Spleen (tissue), 11 donors: ENCODE measurements around the gene COX4I1. TPM values are rescaled to one million over a fixed set of nuclear protein-coding genes. Genes with fewer than 3 reads are reported as not detected.

ENCODE experiments used
- DNase-seq: peaks from one replicate; pipeline ENCODE4 v3.0.0-alpha.2; 2020
- H3K27ac ChIP-seq, 8 donors: fragments of 200-600 bp; sonication (generic) in 7 of 8; 1 replicate in 4 of 8; 2 replicates in 4 of 8; pipeline versions ENCODE4 v1.5.0 to v1.8.0; 2016 to 2021; ENCODE audit warnings: inconsistent platforms in 4 of 8, mild to moderate bottlenecking in 4 of 8, moderate library complexity in 1 of 8
- H3K27me3 ChIP-seq, 7 donors: fragments of 200-600 bp; sonication (generic) in 6 of 7; replicated peaks in 1 of 7; 1 replicate in 4 of 7; 2 replicates in 3 of 7; pipeline versions ENCODE4 v1.5.0 to v1.8.0; 2016 to 2021; ENCODE audit warnings: inconsistent platforms in 3 of 7, mild to moderate bottlenecking in 1 of 7
- H3K36me3 ChIP-seq, 6 donors: fragments of 200-600 bp; sonication (generic) in 5 of 6; 1 replicate in 4 of 6; 2 replicates in 2 of 6; pipeline versions ENCODE4 v1.5.0 to v1.8.0; 2016 to 2021; ENCODE audit warnings: inconsistent platforms in 2 of 6
- H3K4me1 ChIP-seq, 6 donors: fragments of 200-600 bp; sonication (generic) in 5 of 6; 1 replicate in 3 of 6; 2 replicates in 3 of 6; pipeline versions ENCODE4 v1.5.0 to v1.8.0; 2016 to 2021; ENCODE audit warnings: inconsistent platforms in 3 of 6
- H3K4me3 ChIP-seq, 8 donors: fragments of 200-600 bp; sonication (generic) in 7 of 8; 1 replicate in 4 of 8; 2 replicates in 4 of 8; pipeline versions ENCODE4 v1.5.0 to v1.8.0; 2016 to 2021; ENCODE audit warnings: inconsistent platforms in 4 of 8, mild to moderate bottlenecking in 4 of 8, moderate library complexity in 2 of 8
- H3K9me3 ChIP-seq, 8 donors: fragments of 200-600 bp; sonication (generic) in 7 of 8; 1 replicate in 4 of 8; 2 replicates in 4 of 8; pipeline versions ENCODE4 v1.5.0 to v1.8.0; 2016 to 2021; ENCODE audit warnings: inconsistent platforms in 4 of 8
- POLR2A ChIP-seq, 3 donors: fragments of 450-650 bp; IDR thresholded peaks; one replicate each; pipeline ENCODE4 v1.5.1; 2017; ENCODE audit warnings: antibody characterized with exemption in 3 of 3, mild to moderate bottlenecking in 1 of 3
- POLR2AphosphoS5 ChIP-seq, 3 donors: sonication (generic); formaldehyde crosslinking; IDR thresholded peaks; one replicate each; pipeline ENCODE4 v1.5.1; 2017; ENCODE audit warnings: antibody characterized with exemption in 3 of 3
- WGBS, 5 donors: extraction: QIAGEN DNeasy Blood & Tissue Kit in 3 of 5; methylation state at CpG; one replicate each; pipeline versions ENCODE4 v1.1.5 to v1.1.7; 2013 to 2018; 5-methylcytosine and 5-hydroxymethylcytosine counted together
- intact Hi-C: fragments of 100-400 bp; cut with DNase I; formaldehyde crosslinking; loops from one replicate; pipeline ENCODE4 v1.15.0; 2023; ENCODE audit warnings: low total_unique reads
- polyA plus RNA-seq, 3 donors: library from polyadenylated mRNA; stranded (reverse); fragments of 200-250 nt; gene quantifications; one replicate each; pipeline ENCODE4 v1.2.1, GENCODE V29; 2013
- total RNA-seq, 7 donors: library from RNA; depleted of rRNA in 3 of 7; stranded (reverse); fragments of >200 nt in 3 of 7; fragmentation: NEBNext Ultra II Directional in 4 of 7; extraction: Animal tissue kit (Norgen Biotek cat#: 25700) in 4 of 7; gene quantifications; one replicate each; pipeline versions ENCODE4 v1.1.0 to v1.2.1, GENCODE V29; 2016 to 2021
- TF ChIP-seq, protein P1 (sequence below), 11 experiments: fragments of 200-600 bp in 7 of 11; fragments of 450-650 bp in 4 of 11; sonication (generic) in 4 of 11; IDR thresholded peaks in 8 of 11; conservative IDR thresholded peaks in 3 of 11; 1 replicate in 7 of 11; 2 replicates in 4 of 11; pipeline versions ENCODE4 v1.4.0 to v1.8.0; 2016 to 2021; ENCODE audit warnings: antibody characterized with exemption in 11 of 11, inconsistent platforms in 4 of 11, mild to moderate bottlenecking in 1 of 11
- donor health status: healthy with polysubstance abuse.
- donor health status: DM: no; HTN: no; CAD: no; lungs with moderate emphysema.
- donor health status: DM: no; HTN: no; CAD: no.
- donor health status: Bipolar disorder and iron deficiency.
- donor health status: healthy.
- donor health status: DM: no; HTN: no; CAD: no.
- donor health status: DM: yes; HTN: yes; CAD: no.

COX4I1 gene
- total and polyA plus RNA-seq, 10 donors = 348 to 1,132 (median 450) TPM

- 68 to 79% (median 71%) methylated on average over 15 of the region's 15 CpGs for WGBS, 5 donors
- Histone ChIP-seq H3K4me3 (no peak overlapping the region), H3K36me3 (no peaks in the 10 kb centered on the region), H3K27me3 (peaks cover 0 to 14% (median 0%) of the 10 kb centered on the region in 7 donors), H3K27ac (no peak overlapping the region), H3K9me3 (peaks cover 0 to 5% (median 0%) of the 10 kb centered on the region in 8 donors), H3K4me1 (peaks cover 0 to 34% (median 7%) of the 10 kb centered on the region in 6 donors)
- intact Hi-C loops = no loop called here
- DNase-seq = no peak
- TF ChIP-seq, protein P1, sequence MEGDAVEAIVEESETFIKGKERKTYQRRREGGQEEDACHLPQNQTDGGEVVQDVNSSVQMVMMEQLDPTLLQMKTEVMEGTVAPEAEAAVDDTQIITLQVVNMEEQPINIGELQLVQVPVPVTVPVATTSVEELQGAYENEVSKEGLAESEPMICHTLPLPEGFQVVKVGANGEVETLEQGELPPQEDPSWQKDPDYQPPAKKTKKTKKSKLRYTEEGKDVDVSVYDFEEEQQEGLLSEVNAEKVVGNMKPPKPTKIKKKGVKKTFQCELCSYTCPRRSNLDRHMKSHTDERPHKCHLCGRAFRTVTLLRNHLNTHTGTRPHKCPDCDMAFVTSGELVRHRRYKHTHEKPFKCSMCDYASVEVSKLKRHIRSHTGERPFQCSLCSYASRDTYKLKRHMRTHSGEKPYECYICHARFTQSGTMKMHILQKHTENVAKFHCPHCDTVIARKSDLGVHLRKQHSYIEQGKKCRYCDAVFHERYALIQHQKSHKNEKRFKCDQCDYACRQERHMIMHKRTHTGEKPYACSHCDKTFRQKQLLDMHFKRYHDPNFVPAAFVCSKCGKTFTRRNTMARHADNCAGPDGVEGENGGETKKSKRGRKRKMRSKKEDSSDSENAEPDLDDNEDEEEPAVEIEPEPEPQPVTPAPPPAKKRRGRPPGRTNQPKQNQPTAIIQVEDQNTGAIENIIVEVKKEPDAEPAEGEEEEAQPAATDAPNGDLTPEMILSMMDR (IDR thresholded peaks at IDR 0.05 in 8 of 11, conservative IDR thresholded peaks at IDR 0.05 in 3 of 11) = no peak
- TF ChIP-seq POLR2AphosphoS5 (IDR thresholded peaks at IDR 0.05) (no peak), POLR2A (IDR thresholded peaks at IDR 0.05) (no peak)
Measured at GRCh38 chr16:85851034-85851785, 51.7 kb downstream of the COX4I1 start.

DNA sequence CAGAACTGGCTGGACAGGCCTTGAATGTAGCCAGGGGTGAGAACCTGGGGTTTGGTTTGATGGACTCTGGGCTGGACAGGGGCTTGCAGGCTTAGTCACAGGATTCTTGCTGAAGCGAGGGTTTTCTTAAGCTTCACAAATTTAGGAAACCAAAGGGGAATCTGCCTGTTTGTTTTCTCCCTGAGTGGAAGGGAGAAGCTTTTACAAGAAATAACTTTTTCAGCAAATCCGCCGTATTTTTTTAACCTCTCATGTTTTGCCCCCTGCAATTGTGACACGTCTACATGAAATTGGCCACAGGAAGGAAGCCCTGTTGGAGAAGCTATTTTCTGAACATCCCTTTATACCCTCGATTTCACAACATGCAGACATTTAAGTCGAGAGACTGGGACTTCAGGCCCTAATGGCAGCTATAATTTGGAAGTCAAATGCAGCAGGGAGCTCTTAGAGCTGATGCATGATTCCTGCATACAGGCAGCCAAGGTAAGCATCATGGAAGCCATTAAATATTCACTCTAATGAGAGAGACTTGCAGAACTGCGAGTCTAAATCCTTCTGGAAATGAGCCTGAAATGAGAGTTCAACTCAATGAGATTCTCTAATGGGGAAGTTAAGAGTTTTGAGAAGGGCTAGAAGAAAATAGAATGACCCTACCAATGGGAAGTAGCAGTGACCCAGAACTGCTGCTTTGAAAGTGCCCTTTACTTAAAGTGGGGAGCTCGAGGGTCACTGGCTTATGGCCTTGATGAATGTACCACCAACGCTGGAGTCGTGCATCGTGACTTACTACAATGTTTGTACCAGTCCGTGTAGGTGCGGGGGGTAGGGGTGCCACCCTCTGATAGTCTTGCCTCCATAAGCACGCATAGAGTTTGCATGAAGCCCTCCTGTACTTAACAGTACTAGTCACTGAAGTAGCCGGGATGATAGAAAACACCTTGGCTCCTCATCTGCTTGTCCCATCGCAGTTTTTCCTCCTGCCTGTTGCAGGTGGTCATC lies 54.4 kb downstream of the COX4I1 start:
- no peaks in the 10 kb centered on the region for H3K36me3 ChIP-seq
- no peak for TF ChIP-seq POLR2AphosphoS5 (IDR thresholded peaks at IDR 0.05)
- TF ChIP-seq, protein P1 (IDR thresholded peaks at IDR 0.05 in 8 of 11, conservative IDR thresholded peaks at IDR 0.05 in 3 of 11) = no peak
- no peak for TF ChIP-seq POLR2A (IDR thresholded peaks at IDR 0.05)
- 50 to 61% (median 54%) methylated on average over 14 to 16 of the region's 16 CpGs for WGBS, 5 donors
- peaks cover 0 to 29% (median 7%) of the 10 kb centered on the region in 6 donors for H3K4me1 ChIP-seq
- intact Hi-C loops = no loop called here
- peak overlapping the region in 5 of 8 donors; percentile 36 to 71 (median 64) for H3K27ac ChIP-seq
- peak; percentile 57 for DNase-seq
- no peak overlapping the region for H3K4me3 ChIP-seq
- H3K27me3 ChIP-seq = peaks cover 0 to 3% (median 0%) of the 10 kb centered on the region in 7 donors
- H3K9me3 ChIP-seq = peaks cover 0 to 5% (median 0%) of the 10 kb centered on the region in 8 donors

DNA sequence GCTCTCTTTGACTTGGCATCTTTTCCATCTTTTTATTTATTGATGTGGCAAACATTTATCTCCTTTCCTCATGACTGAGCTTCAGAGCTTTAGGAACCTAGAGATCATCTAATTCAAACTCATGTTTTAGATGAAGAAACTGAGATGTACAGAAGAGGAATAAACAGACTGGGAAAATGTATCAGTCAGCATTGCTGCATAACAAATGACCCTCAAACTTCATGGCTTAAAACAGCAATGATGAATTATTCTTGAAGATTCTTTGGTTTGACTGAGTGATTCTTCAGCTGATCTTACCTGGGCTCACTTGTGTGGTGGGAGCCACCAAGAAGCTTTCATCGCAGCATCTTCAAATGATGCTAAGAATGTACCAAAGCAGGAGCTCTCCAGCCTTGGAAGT lies 55.4 kb downstream of the COX4I1 start:
- TF ChIP-seq, protein P1 (IDR thresholded peaks at IDR 0.05 in 8 of 11, conservative IDR thresholded peaks at IDR 0.05 in 3 of 11) = no peak
- TF ChIP-seq POLR2A (IDR thresholded peaks at IDR 0.05) (no peak), POLR2AphosphoS5 (IDR thresholded peaks at IDR 0.05) (no peak)
- Histone ChIP-seq H3K27me3 (peaks cover 0 to 3% (median 0%) of the 10 kb centered on the region in 7 donors), H3K4me1 (peaks cover 0 to 39% (median 11%) of the 10 kb centered on the region in 6 donors), H3K36me3 (no peaks in the 10 kb centered on the region), H3K27ac (peak overlapping the region in 4 of 8 donors; percentile 39 to 71 (median 66)), H3K9me3 (peaks cover 0 to 5% (median 0%) of the 10 kb centered on the region in 8 donors), H3K4me3 (no peak overlapping the region)
- intact Hi-C loops = no loop called here
- no peak for DNase-seq
- WGBS, 5 donors = 95 to 100% (median 100%) methylated on average over 1 of the region's 1 CpG
